ENCODE measurements around the gene CBY1.

The CBY1 gene

GRCh38 chr22:38715176-38715764 lies 58.8 kb downstream of the CBY1 start:
- Mint-ChIP-seq H3K27ac (peak overlapping the region; percentile 52), H3K4me1 (ENCODE audit: low read depth) (peaks cover 58% of the 10 kb centered on the region), H3K4me3 (peak overlapping the region; percentile 13), H3K27me3 (no peaks in the 10 kb centered on the region), H3K9me3 (no peaks in the 10 kb centered on the region), H3K36me3 (ENCODE audit: low read depth) (peaks cover 68% of the 10 kb centered on the region)
- intact Hi-C loops (cut with micrococcal nuclease) = no loop called here

- intact Hi-C loops (cut with micrococcal nuclease) = no loop called here
- Mint-ChIP-seq H3K36me3 (ENCODE audit: low read depth) (peaks cover 68% of the 10 kb centered on the region), H3K27ac (peak overlapping the region; percentile 52), H3K4me3 (no peak overlapping the region), H3K4me1 (ENCODE audit: low read depth) (peaks cover 58% of the 10 kb centered on the region), H3K27me3 (no peaks in the 10 kb centered on the region), H3K9me3 (no peaks in the 10 kb centered on the region)
Measured at GRCh38 chr22:38715852-38716251, 59.4 kb downstream of the CBY1 start.

- peaks cover 68% of the 10 kb centered on the region for H3K36me3 Mint-ChIP-seq (ENCODE audit: low read depth)
- no peak overlapping the region for H3K4me3 Mint-ChIP-seq
- intact Hi-C loops (cut with micrococcal nuclease) = no loop called here
- no peak overlapping the region for H3K27ac Mint-ChIP-seq
- H3K9me3 Mint-ChIP-seq = no peaks in the 10 kb centered on the region
- H3K27me3 Mint-ChIP-seq = no peaks in the 10 kb centered on the region
- peaks cover 58% of the 10 kb centered on the region for H3K4me1 Mint-ChIP-seq (ENCODE audit: low read depth)
Measured at GRCh38 chr22:38716271-38716670, 59.8 kb downstream of the CBY1 start.

- H3K4me3 Mint-ChIP-seq = no peak overlapping the region
- H3K4me1 Mint-ChIP-seq (ENCODE audit: low read depth) = peaks cover 58% of the 10 kb centered on the region
- H3K27ac Mint-ChIP-seq = no peak overlapping the region
- H3K9me3 Mint-ChIP-seq = no peaks in the 10 kb centered on the region
- peaks cover 69% of the 10 kb centered on the region for H3K36me3 Mint-ChIP-seq (ENCODE audit: low read depth)
- intact Hi-C loops (cut with micrococcal nuclease) = no loop called here
- no peaks in the 10 kb centered on the region for H3K27me3 Mint-ChIP-seq
Measured at GRCh38 chr22:38716826-38717225, 60.4 kb downstream of the CBY1 start.

- no peak overlapping the region for H3K27ac Mint-ChIP-seq
- intact Hi-C loops (cut with micrococcal nuclease) = no loop called here
- H3K27me3 Mint-ChIP-seq = no peaks in the 10 kb centered on the region
- H3K4me3 Mint-ChIP-seq = no peak overlapping the region
- H3K4me1 Mint-ChIP-seq (ENCODE audit: low read depth) = peaks cover 54% of the 10 kb centered on the region
- H3K36me3 Mint-ChIP-seq (ENCODE audit: low read depth) = peaks cover 69% of the 10 kb centered on the region
- H3K9me3 Mint-ChIP-seq = no peaks in the 10 kb centered on the region
Measured at GRCh38 chr22:38717244-38717643, 60.8 kb downstream of the CBY1 start.

- intact Hi-C loops (cut with micrococcal nuclease) = no loop called here
- H3K36me3 Mint-ChIP-seq (ENCODE audit: low read depth) = peaks cover 78% of the 10 kb centered on the region
- H3K4me1 Mint-ChIP-seq (ENCODE audit: low read depth) = peaks cover 44% of the 10 kb centered on the region
- no peaks in the 10 kb centered on the region for H3K27me3 Mint-ChIP-seq
- no peak overlapping the region for H3K4me3 Mint-ChIP-seq
- H3K9me3 Mint-ChIP-seq = no peaks in the 10 kb centered on the region
- H3K27ac Mint-ChIP-seq = no peak overlapping the region
Measured at GRCh38 chr22:38718414-38718813, 62.0 kb downstream of the CBY1 start.

GRCh38 chr22:38719196-38719595 lies 62.8 kb downstream of the CBY1 start:
- Mint-ChIP-seq H3K4me3 (no peak overlapping the region), H3K4me1 (ENCODE audit: low read depth) (peaks cover 36% of the 10 kb centered on the region), H3K27ac (no peak overlapping the region), H3K9me3 (no peaks in the 10 kb centered on the region), H3K36me3 (ENCODE audit: low read depth) (peaks cover 86% of the 10 kb centered on the region), H3K27me3 (no peaks in the 10 kb centered on the region)
- intact Hi-C loops (cut with micrococcal nuclease) = no loop called here

GRCh38 chr22:38720350-38720749 lies 63.9 kb downstream of the CBY1 start:
- intact Hi-C loops (cut with micrococcal nuclease) = no loop called here
- Mint-ChIP-seq H3K4me3 (no peak overlapping the region), H3K27me3 (no peaks in the 10 kb centered on the region), H3K4me1 (ENCODE audit: low read depth) (peaks cover 24% of the 10 kb centered on the region), H3K9me3 (no peaks in the 10 kb centered on the region), H3K27ac (no peak overlapping the region), H3K36me3 (ENCODE audit: low read depth) (peaks cover 96% of the 10 kb centered on the region)

- H3K27me3 Mint-ChIP-seq = no peaks in the 10 kb centered on the region
- intact Hi-C loops (cut with micrococcal nuclease) = no loop called here
- peaks cover 96% of the 10 kb centered on the region for H3K36me3 Mint-ChIP-seq (ENCODE audit: low read depth)
- H3K4me1 Mint-ChIP-seq (ENCODE audit: low read depth) = peaks cover 15% of the 10 kb centered on the region
- no peak overlapping the region for H3K4me3 Mint-ChIP-seq
- H3K9me3 Mint-ChIP-seq = no peaks in the 10 kb centered on the region
- peak overlapping the region; percentile 15 for H3K27ac Mint-ChIP-seq
Measured at GRCh38 chr22:38721551-38721950, 65.1 kb downstream of the CBY1 start.
